ENCODE measurements around the gene NCK2.

DNA sequence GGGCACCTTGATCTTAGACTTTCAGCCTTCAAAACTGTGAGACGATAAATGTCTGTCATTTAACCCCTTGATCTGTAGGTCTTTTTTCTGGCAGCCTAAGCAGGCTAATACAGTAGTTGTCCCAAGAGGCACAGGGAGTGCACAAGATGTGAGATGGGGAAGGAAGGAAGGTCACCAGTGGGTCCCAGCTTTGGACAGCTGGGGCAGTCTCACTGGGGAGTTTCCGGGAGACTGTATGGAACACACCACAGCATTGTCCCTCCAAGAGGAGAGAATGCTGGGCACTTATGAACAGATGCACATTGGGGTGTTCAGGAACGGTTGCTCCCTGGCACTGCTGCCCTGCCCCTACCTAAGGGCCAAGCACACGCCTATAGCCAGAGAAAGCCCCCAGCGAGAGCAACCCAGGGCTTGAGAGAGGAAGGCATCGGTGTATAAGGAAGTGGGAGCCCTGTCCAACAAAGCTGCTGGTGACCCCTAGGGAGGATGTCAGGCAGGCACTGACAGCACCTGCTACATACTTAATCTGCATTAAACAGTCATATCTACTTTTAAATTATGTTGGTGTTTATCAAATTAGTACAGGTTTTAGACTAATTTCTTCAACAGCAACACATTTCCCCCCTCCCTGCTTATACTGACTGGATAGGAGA lies 11.6 kb upstream of the NCK2 start:
- TF ChIP-seq, protein P1, sequence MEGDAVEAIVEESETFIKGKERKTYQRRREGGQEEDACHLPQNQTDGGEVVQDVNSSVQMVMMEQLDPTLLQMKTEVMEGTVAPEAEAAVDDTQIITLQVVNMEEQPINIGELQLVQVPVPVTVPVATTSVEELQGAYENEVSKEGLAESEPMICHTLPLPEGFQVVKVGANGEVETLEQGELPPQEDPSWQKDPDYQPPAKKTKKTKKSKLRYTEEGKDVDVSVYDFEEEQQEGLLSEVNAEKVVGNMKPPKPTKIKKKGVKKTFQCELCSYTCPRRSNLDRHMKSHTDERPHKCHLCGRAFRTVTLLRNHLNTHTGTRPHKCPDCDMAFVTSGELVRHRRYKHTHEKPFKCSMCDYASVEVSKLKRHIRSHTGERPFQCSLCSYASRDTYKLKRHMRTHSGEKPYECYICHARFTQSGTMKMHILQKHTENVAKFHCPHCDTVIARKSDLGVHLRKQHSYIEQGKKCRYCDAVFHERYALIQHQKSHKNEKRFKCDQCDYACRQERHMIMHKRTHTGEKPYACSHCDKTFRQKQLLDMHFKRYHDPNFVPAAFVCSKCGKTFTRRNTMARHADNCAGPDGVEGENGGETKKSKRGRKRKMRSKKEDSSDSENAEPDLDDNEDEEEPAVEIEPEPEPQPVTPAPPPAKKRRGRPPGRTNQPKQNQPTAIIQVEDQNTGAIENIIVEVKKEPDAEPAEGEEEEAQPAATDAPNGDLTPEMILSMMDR (IDR thresholded peaks at IDR 0.05), result no peak
- no peak for TF ChIP-seq POLR2A (IDR thresholded peaks at IDR 0.05)

Measured in esophagus squamous epithelium (tissue), 4 donors.